GM12878 (cell line): ENCODE measurements around the gene USP47. TPM values are rescaled to one million over a fixed set of nuclear protein-coding genes. Genes with fewer than 3 reads are reported as not detected.

Experiments
- ATAC-seq: fragments of 200-7000 bp; cut with Tn5 transposase; 3 replicates; pipeline ENCODE4 v1.9.1; 2020; ENCODE audit warnings: mild to moderate bottlenecking, moderate library complexity
- BruUV-seq: library from RNA; stranded (reverse); fragments of 400-500 nt; replicated peaks from 2 replicates; lab custom pipeline; 2021; lab: Mats Ljungman, UMichigan
- CTCF ChIA-PET: fragments of 300-600 bp; sonication (Branson Sonifier 250); formaldehyde crosslinking; extraction: SDS; loops from one replicate; lab custom pipeline; 2021; ENCODE audit warnings: inconsistent platforms; lab: Yijun Ruan, JAX
- POLR2A ChIA-PET: fragments of 350-600 bp; formaldehyde crosslinking; extraction: SDS; loops from one replicate; lab custom pipeline; 2021; ENCODE audit warnings: inconsistent platforms; lab: Charles Lee
- RAD21 ChIA-PET: fragments of 300-600 bp; sonication (Branson Sonifier 250); formaldehyde crosslinking; loops from one replicate; lab custom pipeline; 2023; ENCODE audit warnings: antibody characterized with exemption; ENCODE audit not compliant: unreplicated experiment; lab: Charles Lee
- SMC1A ChIA-PET: fragments of 300-600 bp; sonication (Branson Sonifier 250); formaldehyde crosslinking; loops from one replicate; lab custom pipeline; 2023; ENCODE audit not compliant: unreplicated experiment, uncharacterized antibody; lab: Charles Lee
- DNase-seq: peaks from one replicate; pipeline ENCODE4 v3.0.0-alpha.2; 2011; ENCODE audit warnings: low read depth, low spot score
- FAIRE-seq: peaks from 3 replicates; lab custom pipeline; 2011; peaks lifted over from hg19 to GRCh38; lab: Jason Lieb, UNC
- H2AFZ ChIP-seq: 2 replicates; pipeline ENCODE4 v1.6.0; 2011; ENCODE audit warnings: low read depth, low read length, control low read depth; ENCODE audit not compliant: control insufficient read depth
- H3K27ac ChIP-seq: 2 replicates; pipeline ENCODE4 v1.5.1; 2011; ENCODE audit warnings: control low read depth; ENCODE audit not compliant: control insufficient read depth, insufficient read depth
- H3K27me3 ChIP-seq, 2 experiments: replicated peaks in 1 of 2; 2 replicates each; pipeline versions ENCODE4 v1.6.0 to v1.6.1; 2011; ENCODE audit warnings: low read length in 1 of 2; ENCODE audit not compliant: control insufficient read depth in 2 of 2, insufficient read depth in 2 of 2
- H3K36me3 ChIP-seq, 2 experiments: 2 replicates each; pipeline ENCODE4 v1.5.1; 2011; ENCODE audit warnings: low read length in 1 of 2; ENCODE audit not compliant: control insufficient read depth in 2 of 2, insufficient read depth in 2 of 2
- H3K4me1 ChIP-seq: 2 replicates; pipeline ENCODE4 v1.6.1; 2011; ENCODE audit warnings: mild to moderate bottlenecking, low read length, moderate library complexity, mixed read lengths; ENCODE audit not compliant: control insufficient read depth, insufficient read depth
- H3K4me2 ChIP-seq: 2 replicates; pipeline ENCODE4 v1.6.0; 2011; ENCODE audit warnings: control low read depth; ENCODE audit not compliant: control insufficient read depth, insufficient read depth
- H3K4me3 ChIP-seq: fragments of 200-600 bp; sonication (generic); 2 replicates; pipeline ENCODE4 v1.5.1; 2016
- H3K79me2 ChIP-seq: 2 replicates; pipeline ENCODE4 v1.6.0; 2011; ENCODE audit warnings: low read length; ENCODE audit not compliant: control insufficient read depth, insufficient read depth
- H3K9ac ChIP-seq: 2 replicates; pipeline ENCODE4 v1.8.0; 2011; ENCODE audit warnings: low read length, control low read depth, mixed read lengths; ENCODE audit not compliant: control insufficient read depth, insufficient read depth
- H3K9me3 ChIP-seq: replicated peaks from 3 replicates; pipeline ENCODE4 v1.5.1; 2011; ENCODE audit warnings: mild to moderate bottlenecking, low read length; ENCODE audit not compliant: control insufficient read depth, insufficient read depth
- H4K20me1 ChIP-seq: 2 replicates; pipeline ENCODE4 v1.6.0; 2011; ENCODE audit not compliant: control insufficient read depth, insufficient read depth
- ASH2L ChIP-seq: fragments of 300-600, 200-600 bp; sonication (generic); IDR thresholded peaks from 2 replicates; pipeline ENCODE4 v1.6.1; 2017; ENCODE audit warnings: low read depth, mild to moderate bottlenecking, borderline replicate concordance
- BRCA1 ChIP-seq: IDR thresholded peaks from 2 replicates; pipeline ENCODE4 v1.6.1; 2011; ENCODE audit warnings: low read depth, low read length, improper control_type of control experiment
- CHD4 ChIP-seq: fragments of 200-600 bp; sonication (generic); IDR thresholded peaks from 2 replicates; pipeline ENCODE4 v1.6.1; 2016; ENCODE audit warnings: mild to moderate bottlenecking
- CREM ChIP-seq: IDR thresholded peaks from 2 replicates; pipeline ENCODE4 v1.6.1; 2014; ENCODE audit warnings: antibody characterized with exemption, low read depth
- HDAC2 ChIP-seq: fragments of 200-600 bp; sonication (generic); IDR thresholded peaks from 2 replicates; pipeline ENCODE4 v1.6.1; 2017
- IKZF2 ChIP-seq, 2 experiments: fragments of 450-650 bp; IDR thresholded peaks; 2 replicates each; pipeline ENCODE4 v1.6.1; 2017; ENCODE audit warnings: mild to moderate bottlenecking in 2 of 2, moderate library complexity in 2 of 2
- KLF5 ChIP-seq: fragments of 450-650 bp; IDR thresholded peaks from 2 replicates; pipeline ENCODE4 v1.6.1; 2014; ENCODE audit warnings: mild to moderate bottlenecking; ENCODE audit not compliant: partially characterized antibody
- MTA2 ChIP-seq: fragments of 450-650 bp; IDR thresholded peaks from 2 replicates; pipeline ENCODE4 v1.6.1; 2016; ENCODE audit warnings: low read depth, mild to moderate bottlenecking, moderate library complexity
- NFXL1 ChIP-seq: fragments of 450-650 bp; IDR thresholded peaks from 2 replicates; pipeline ENCODE4 v1.6.1; 2017; ENCODE audit warnings: antibody characterized with exemption, mild to moderate bottlenecking, borderline replicate concordance
- PAX5 ChIP-seq: IDR thresholded peaks from 2 replicates; pipeline ENCODE4 v1.6.1; 2011; ENCODE audit warnings: low read depth, low read length, borderline replicate concordance
- PAX8 ChIP-seq: fragments of 450-650 bp; IDR thresholded peaks from 2 replicates; pipeline ENCODE4 v1.6.1; 2017; ENCODE audit warnings: mild to moderate bottlenecking, moderate library complexity
- POLR2AphosphoS2 ChIP-seq: IDR thresholded peaks from 2 replicates; pipeline ENCODE4 v1.6.1; 2011; ENCODE audit warnings: low read depth, mild to moderate bottlenecking, low read length, improper control_type of control experiment, moderate library complexity
- SKIL ChIP-seq: fragments of 450-650 bp; IDR thresholded peaks from 2 replicates; pipeline ENCODE4 v1.6.1; 2017; ENCODE audit warnings: mild to moderate bottlenecking, low read depth, inconsistent platforms; ENCODE audit not compliant: poor library complexity, severe bottlenecking
- SMAD5 ChIP-seq: IDR thresholded peaks from 2 replicates; pipeline ENCODE4 v1.6.1; 2016; ENCODE audit warnings: antibody characterized with exemption, low read depth
- USF1 ChIP-seq: IDR thresholded peaks from 2 replicates; pipeline ENCODE4 v1.6.1; 2011; ENCODE audit warnings: borderline replicate concordance, low read depth, mild to moderate bottlenecking, moderate library complexity, mixed read lengths, low read length; ENCODE audit not compliant: insufficient read depth; ENCODE audit errors: extremely low read length
- WGBS: methylation state at CpG from one replicate; pipeline ENCODE4 v1.1.6; 2016; ENCODE audit warnings: low lambda C conversion rate; ENCODE audit not compliant: insufficient replicate concordance, insufficient coverage; ENCODE audit errors: missing lambda C conversion rate; 5-methylcytosine and 5-hydroxymethylcytosine counted together
- in situ Hi-C: fragments of 300-500 bp; cut with MboI; formaldehyde crosslinking; loops from 9 replicates; pipeline ENCODE4 v1.14.3; 2018; ENCODE audit warnings: mixed read lengths
- intact Hi-C: fragments of 100-400 bp; cut with micrococcal nuclease; formaldehyde crosslinking; loops from one replicate; pipeline ENCODE4 v1.14.2; 2022; ENCODE audit not compliant: unreplicated experiment
- polyA plus RNA-seq, 11 experiments: library from polyadenylated mRNA; depleted of rRNA in 4 of 11; unstranded in 6 of 11; stranded (reverse) in 5 of 11; fragments of >200 nt; fragmentation: Nextera tagmentation in 4 of 11; fragmentation: Illumina TruSeq in 1 of 11; extraction: Ambion mirVana in 4 of 11; extraction: Trizol in 1 of 11; gene quantifications; 1 replicate in 1 of 11; 2 replicates in 10 of 11; pipeline versions ENCODE4 v1.2.1 to v1.2.3, GENCODE V29; 2011 to 2016; ENCODE audit warnings: inconsistent platforms in 2 of 11, missing spikeins in 2 of 11, low read depth in 1 of 11
- total RNA-seq, 4 experiments: library from RNA; depleted of rRNA in 3 of 4; stranded (reverse); fragments of >200 nt in 3 of 4; fragmentation: Illumina TruSeq in 1 of 4; extraction: Trizol in 1 of 4; gene quantifications; 2 replicates each; pipeline versions ENCODE4 v1.2.1 to v1.2.3, GENCODE V29; 2013 to 2021

Gene USP47
- total and polyA plus RNA-seq, 10 of the 15 experiments (the other 5 are each of a cell fraction or from before 2014, with no cell fraction given): 13.9 to 54.0 (median 31.6) TPM

- H3K4me3 ChIP-seq: no peak overlapping the region
- 78% methylated on average over 27 of the region's 35 CpGs for WGBS
- ChIA-PET POLR2A (no interaction called here), CTCF (no interaction called here), RAD21 (no interaction called here), SMC1A (no interaction called here)
- no peak for FAIRE-seq
- H3K4me2 ChIP-seq: no peak overlapping the region
- intact Hi-C loops: no loop called here
- H3K9me3 ChIP-seq: no peaks in the 10 kb centered on the region
- no peaks in the 10 kb centered on the region; a peak in 1 of 4 replicates for H3K27me3 ChIP-seq
- H3K79me2 ChIP-seq: no peaks in the 10 kb centered on the region
- no peaks in the 10 kb centered on the region for H3K4me1 ChIP-seq
- TF ChIP-seq MTA2: no peak
- TF ChIP-seq USF1: no peak
- no peak for TF ChIP-seq PAX8
- TF ChIP-seq IKZF2 (IDR thresholded peaks at IDR 0.05): no peak
- no peak for TF ChIP-seq POLR2AphosphoS2
- TF ChIP-seq HDAC2: no peak
- no peak for TF ChIP-seq KLF5
- no peak for TF ChIP-seq ASH2L
- TF ChIP-seq PAX5: no peak
- TF ChIP-seq SMAD5: no peak
- no peak for TF ChIP-seq SKIL
- no peak for TF ChIP-seq BRCA1
- TF ChIP-seq CREM: no peak
- no peak for TF ChIP-seq NFXL1
- TF ChIP-seq CHD4: no peak
- ATAC-seq: no peak
- H3K27ac ChIP-seq: no peak overlapping the region
- H2AFZ ChIP-seq: no peak overlapping the region
- in situ Hi-C loops: no loop called here
- no TSS peak for BruUV-seq
- DNase-seq: no peak
- no peaks in the 10 kb centered on the region for H4K20me1 ChIP-seq
- H3K36me3 ChIP-seq: no peaks in the 10 kb centered on the region
- no peak overlapping the region for H3K9ac ChIP-seq
Observed at GRCh38 chr11:11810764-11811726, 30.7 kb upstream of the USP47 start.
